ENCODE measurements around the gene GABRB2. TPM values are rescaled to one million over a fixed set of nuclear protein-coding genes. Genes with fewer than 3 reads are reported as not detected.
"Not testable (repeated sequence)": the region's sequence is repeated elsewhere in the genome, so short reads cannot be mapped to it uniquely, and the experiment has no call there.

The GABRB2 gene
- total RNA-seq, 4 donors from 2014 or later, result 0.61 to 10.1 TPM; not detected in 2

GRCh38 chr5:161258438-161258837 lies 288.1 kb downstream of the GABRB2 start:
- Histone ChIP-seq H3K27me3 (no peaks in the 10 kb centered on the region), H3K9me3 (no peaks in the 10 kb centered on the region), H3K36me3 (no peaks in the 10 kb centered on the region), H3K4me3 (no peak overlapping the region), H3K27ac (no peak overlapping the region), H3K4me1 (no peaks in the 10 kb centered on the region)
- intact Hi-C loops (cut with DNase I; ENCODE audit: low total_unique reads), result no loop called here
- no peak for TF ChIP-seq CTCF (IDR thresholded peaks at IDR 0.05)
- TF ChIP-seq POLR2A (IDR thresholded peaks at IDR 0.05), result no peak
- DNase-seq, result no peak

GRCh38 chr5:161256957-161257356 lies 289.6 kb downstream of the GABRB2 start:
- Histone ChIP-seq H3K36me3 (no peaks in the 10 kb centered on the region), H3K27me3 (no peaks in the 10 kb centered on the region), H3K4me1 (no peaks in the 10 kb centered on the region), H3K27ac (no peak overlapping the region), H3K9me3 (no peaks in the 10 kb centered on the region), H3K4me3 (no peak overlapping the region)
- no peak for TF ChIP-seq CTCF (IDR thresholded peaks at IDR 0.05)
- no peak for TF ChIP-seq POLR2A (IDR thresholded peaks at IDR 0.05)
- intact Hi-C loops (cut with DNase I; ENCODE audit: low total_unique reads), result no loop called here
- no peak for DNase-seq

DNA sequence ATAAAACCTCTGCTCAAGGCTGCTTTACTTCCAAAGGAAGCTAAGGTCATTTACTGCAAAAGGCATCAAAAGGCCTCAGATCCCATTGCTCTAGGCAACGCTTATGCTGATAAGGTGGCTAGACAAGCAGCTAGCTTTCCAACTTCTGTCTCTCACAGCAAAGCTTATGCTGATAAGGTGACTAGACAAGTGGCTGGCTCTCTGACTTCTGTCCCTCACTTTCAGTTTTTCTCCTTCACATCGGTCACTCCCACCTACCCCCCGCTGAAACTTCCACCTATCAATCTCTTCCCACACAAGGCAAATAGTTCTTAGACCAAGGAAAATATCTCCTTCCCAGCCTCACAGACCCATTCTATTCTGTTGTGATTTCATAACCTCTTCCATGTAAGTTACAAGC lies 293.6 kb downstream of the GABRB2 start:
- H3K36me3 ChIP-seq; intact Hi-C loops (cut with DNase I; ENCODE audit: low total_unique reads): not testable (repeated sequence)

DNA sequence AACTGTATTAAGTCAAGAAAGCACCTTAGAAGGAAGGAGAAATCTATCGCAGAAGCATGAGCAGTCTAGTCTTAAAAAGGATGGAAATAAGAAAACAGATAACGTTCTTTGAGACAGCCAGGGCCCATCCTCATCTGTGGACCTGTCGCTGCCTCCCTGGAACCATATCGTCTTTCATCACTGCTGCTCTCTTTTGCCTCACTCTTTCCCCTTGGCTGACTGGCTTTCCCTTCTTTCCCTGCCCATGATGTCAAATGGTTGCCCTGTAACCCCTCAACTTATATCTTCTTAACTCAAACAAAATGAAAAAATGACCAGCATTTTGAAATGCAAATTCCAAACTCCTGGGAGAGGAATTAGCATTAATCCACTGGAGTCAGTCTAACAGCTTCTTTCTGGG lies 299.8 kb downstream of the GABRB2 start:
- DNase-seq, result no peak
- TF ChIP-seq POLR2A (IDR thresholded peaks at IDR 0.05) (no peak), CTCF (IDR thresholded peaks at IDR 0.05) (no peak)
- Histone ChIP-seq H3K9me3 (no peaks in the 10 kb centered on the region), H3K27me3 (no peaks in the 10 kb centered on the region), H3K4me3 (no peak overlapping the region), H3K27ac (no peak overlapping the region), H3K36me3 (no peaks in the 10 kb centered on the region), H3K4me1 (no peaks in the 10 kb centered on the region)
- intact Hi-C loops (cut with DNase I; ENCODE audit: low total_unique reads), result no loop called here

More for the DNA sequence above, 293.6 kb downstream of the GABRB2 start:
- not testable (repeated sequence) for H3K9me3 ChIP-seq, H3K27me3 ChIP-seq, H3K27ac ChIP-seq, H3K4me3 ChIP-seq, DNase-seq, H3K4me1 ChIP-seq

DNA sequence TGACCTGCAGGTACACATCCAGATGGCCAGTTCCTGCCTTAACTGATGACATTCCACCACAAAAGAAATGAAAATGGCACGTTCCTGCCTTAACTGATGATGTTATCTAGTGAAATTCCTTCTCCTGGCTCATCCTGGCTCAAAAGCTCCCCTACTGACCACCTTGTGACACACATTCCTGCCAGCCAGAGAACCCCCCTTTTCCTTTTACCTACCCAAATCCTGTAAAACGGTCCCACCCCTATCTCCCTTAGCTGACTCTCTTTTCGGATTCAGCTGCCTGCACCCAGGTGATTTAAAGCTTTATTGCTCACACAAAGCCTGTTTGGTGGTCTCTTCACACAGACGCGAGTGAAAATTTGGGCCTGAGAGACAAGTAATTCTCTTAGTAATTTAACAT lies 300.7 kb downstream of the GABRB2 start:
- H3K9me3 ChIP-seq; H3K27me3 ChIP-seq; intact Hi-C loops (cut with DNase I; ENCODE audit: low total_unique reads); H3K36me3 ChIP-seq; H3K27ac ChIP-seq; DNase-seq; H3K4me1 ChIP-seq; H3K4me3 ChIP-seq: not testable (repeated sequence)

Other genes with a start within 250 kb of the GABRB2 start
- not detected for gene GABRA6, start 139.0 kb upstream of the GABRB2 start, total RNA-seq

Measured in uterus (tissue), 4 donors.